OCI-LY7 (cell line): ENCODE measurements around the gene SPATA6L. TPM values are rescaled to one million over a fixed set of nuclear protein-coding genes. Genes with fewer than 3 reads are reported as not detected.

Experiments used
- BruUV-seq: library from RNA; stranded (reverse); fragments of 400-500 nt; replicated peaks from 2 replicates; lab custom pipeline; 2021; lab: Mats Ljungman, UMichigan
- CTCF ChIA-PET: fragments of 300-600 bp; sonication (Branson Sonifier 250); formaldehyde crosslinking; loops from one replicate; lab custom pipeline; 2022; ENCODE audit warnings: antibody characterized with exemption; ENCODE audit not compliant: unreplicated experiment; lab: Charles Lee
- POLR2A ChIA-PET: fragments of 300-600 bp; sonication (Branson Sonifier 250); formaldehyde crosslinking; loops from one replicate; lab custom pipeline; 2022; ENCODE audit warnings: antibody characterized with exemption; lab: Charles Lee
- DNase-seq: peaks from one replicate; pipeline ENCODE4 v3.0.0-alpha.2; 2015; ENCODE audit warnings: low spot score
- H2AFZ ChIP-seq: fragments of 200-600 bp; sonication (generic), shearing (Covaris generic); 2 replicates; pipeline ENCODE4 v1.6.1; 2014; ENCODE audit warnings: mild to moderate bottlenecking, antibody characterized with exemption, low read length, moderate library complexity
- H3K27ac ChIP-seq: fragments of 200-600 bp; sonication (generic); 2 replicates; pipeline ENCODE4 v1.5.1; 2014; ENCODE audit warnings: mixed run types, low read depth, mild to moderate bottlenecking, moderate library complexity, low read length, inconsistent platforms; ENCODE audit not compliant: poor library complexity, severe bottlenecking
- H3K36me3 ChIP-seq: fragments of 200-600 bp; sonication (generic); 2 replicates; pipeline ENCODE4 v1.6.1; 2014; ENCODE audit warnings: mild to moderate bottlenecking, antibody characterized with exemption, low read length, moderate library complexity, mixed read lengths; ENCODE audit not compliant: insufficient read depth
- H3K4me1 ChIP-seq: fragments of 200-600 bp; sonication (generic); 2 replicates; pipeline ENCODE4 v1.5.1; 2014; ENCODE audit warnings: mild to moderate bottlenecking, low read length; ENCODE audit not compliant: insufficient read depth, poor library complexity, severe bottlenecking
- H3K4me2 ChIP-seq: fragments of 200-600 bp; sonication (generic); 2 replicates; pipeline ENCODE4 v1.6.1; 2014; ENCODE audit warnings: mild to moderate bottlenecking, low read length
- H3K4me3 ChIP-seq: fragments of 200-600 bp; sonication (generic); 2 replicates; pipeline ENCODE4 v1.5.1; 2014; ENCODE audit warnings: mild to moderate bottlenecking, low read depth, low read length; ENCODE audit not compliant: poor library complexity, severe bottlenecking
- H3K79me2 ChIP-seq: fragments of 200-600 bp; sonication (generic); 2 replicates; pipeline ENCODE4 v1.6.1; 2016; ENCODE audit warnings: low read depth, mild to moderate bottlenecking, low read length, moderate library complexity, mixed read lengths; ENCODE audit not compliant: insufficient read depth
- H3K9me2 ChIP-seq: fragments of 200-600 bp; sonication (generic); 2 replicates; pipeline ENCODE4 v1.6.1; 2016; ENCODE audit warnings: mild to moderate bottlenecking, low read length, mixed read lengths; ENCODE audit not compliant: insufficient read depth
- H3K9me3 ChIP-seq: fragments of 200-600 bp; sonication (generic); 2 replicates; pipeline ENCODE4 v1.6.1; 2014; ENCODE audit warnings: mild to moderate bottlenecking, mixed run types, low read length, mixed read lengths
- H4K20me1 ChIP-seq: fragments of 200-600 bp; sonication (generic); 2 replicates; pipeline ENCODE4 v1.6.1; 2014; ENCODE audit warnings: mild to moderate bottlenecking, antibody characterized with exemption, low read length, moderate library complexity, mixed read lengths; ENCODE audit not compliant: insufficient read depth
- CTCF ChIP-seq: fragments of 200-600 bp; sonication (generic); conservative IDR thresholded peaks from 2 replicates; pipeline ENCODE4 v1.5.1; 2014; ENCODE audit warnings: mild to moderate bottlenecking, antibody characterized with exemption, low read length, moderate library complexity, mixed read lengths
- EZH2phosphoT487 ChIP-seq: fragments of 200-600 bp; sonication (generic); IDR thresholded peaks from 2 replicates; pipeline ENCODE4 v1.6.1; 2018; ENCODE audit warnings: low read depth, borderline replicate concordance, mild to moderate bottlenecking, mixed run types, antibody characterized with exemption, low read length, moderate library complexity, mixed read lengths
- intact Hi-C: fragments of 100-400 bp; cut with micrococcal nuclease; formaldehyde crosslinking; loops from one replicate; pipeline ENCODE4 v1.10.0; 2022; ENCODE audit not compliant: unreplicated experiment
- total RNA-seq, 2 experiments: library from RNA; depleted of rRNA in 1 of 2; stranded (reverse); fragments of >200 nt in 1 of 2; shearing (Covaris generic) in 1 of 2; gene quantifications; 2 replicates each; pipeline ENCODE4 v1.2.3, GENCODE V29; 2014 to 2022

Gene SPATA6L
- total RNA-seq, 2 experiments from 2014 or later: 0.49 TPM; not detected in 1

- no TSS peak for BruUV-seq
- H3K79me2 ChIP-seq: no peaks in the 10 kb centered on the region
- H3K4me1 ChIP-seq: no peaks in the 10 kb centered on the region
- H3K9me3 ChIP-seq: no peaks in the 10 kb centered on the region
- TF ChIP-seq CTCF: no peak
- no peak for TF ChIP-seq EZH2phosphoT487
- intact Hi-C loops: loop anchor here (10.0 kb wide), 1 partner anchor 316 kb away; no protein-coding TSS in a partner anchor
- H3K4me3 ChIP-seq: no peak overlapping the region
- POLR2A ChIA-PET: interaction anchor here (0.5 kb wide), 1 partner anchor 678 kb away, joined by 3 read pairs; no protein-coding TSS in a partner anchor
- no peaks in the 10 kb centered on the region for H3K9me2 ChIP-seq
- no peak overlapping the region for H3K27ac ChIP-seq
- CTCF ChIA-PET: no interaction called here
- DNase-seq: no peak
- H2AFZ ChIP-seq: no peak overlapping the region
- H3K36me3 ChIP-seq: no peaks in the 10 kb centered on the region
- no peaks in the 10 kb centered on the region for H4K20me1 ChIP-seq
- H3K4me2 ChIP-seq: no peak overlapping the region
Observed at GRCh38 chr9:4630836-4631235, 35.4 kb downstream of the SPATA6L start.

- intact Hi-C loops: no loop called here
- Histone ChIP-seq H3K4me2 (no peak overlapping the region), H3K36me3 (no peaks in the 10 kb centered on the region), H3K9me2 (no peaks in the 10 kb centered on the region), H3K4me3 (no peak overlapping the region), H3K27ac (no peak overlapping the region), H3K9me3 (no peaks in the 10 kb centered on the region), H3K79me2 (no peaks in the 10 kb centered on the region), H4K20me1 (no peaks in the 10 kb centered on the region), H3K4me1 (no peaks in the 10 kb centered on the region), H2AFZ (no peak overlapping the region)
- no TSS peak for BruUV-seq
- no peak for DNase-seq
- POLR2A ChIA-PET: interaction anchor here (0.6 kb wide), 1 partner anchor 978 kb away, joined by 4 read pairs; no protein-coding TSS in a partner anchor
- TF ChIP-seq EZH2phosphoT487: no peak
- TF ChIP-seq CTCF: no peak
- CTCF ChIA-PET: no interaction called here
Observed at GRCh38 chr9:4622016-4622415, 44.3 kb downstream of the SPATA6L start.

- Histone ChIP-seq H4K20me1 (no peaks in the 10 kb centered on the region), H3K36me3 (no peaks in the 10 kb centered on the region), H2AFZ (no peak overlapping the region), H3K4me1 (no peaks in the 10 kb centered on the region), H3K79me2 (no peaks in the 10 kb centered on the region), H3K9me3 (no peaks in the 10 kb centered on the region), H3K27ac (no peak overlapping the region), H3K4me2 (no peak overlapping the region), H3K4me3 (no peak overlapping the region), H3K9me2 (no peaks in the 10 kb centered on the region)
- ChIA-PET CTCF (no interaction called here), POLR2A (no interaction called here)
- intact Hi-C loops: no loop called here
- TF ChIP-seq CTCF: no peak
- TF ChIP-seq EZH2phosphoT487: no peak
- BruUV-seq: no TSS peak
- DNase-seq: no peak
Observed at GRCh38 chr9:4620881-4621555, 45.3 kb downstream of the SPATA6L start.
